HG03354 (cell line): ENCODE measurements around the gene SP9.
A peak's percentile ranks its signal among the peaks of the same experiment; 100 is the strongest.

Experiments
- ATAC-seq: cut with Tn5 transposase; IDR thresholded peaks from one replicate; pipeline ENCODE4 v1.9.1; 2021; ENCODE audit warnings: mild to moderate bottlenecking; ENCODE audit not compliant: unreplicated experiment, poor library complexity, severe bottlenecking

The SP9 gene

DNA sequence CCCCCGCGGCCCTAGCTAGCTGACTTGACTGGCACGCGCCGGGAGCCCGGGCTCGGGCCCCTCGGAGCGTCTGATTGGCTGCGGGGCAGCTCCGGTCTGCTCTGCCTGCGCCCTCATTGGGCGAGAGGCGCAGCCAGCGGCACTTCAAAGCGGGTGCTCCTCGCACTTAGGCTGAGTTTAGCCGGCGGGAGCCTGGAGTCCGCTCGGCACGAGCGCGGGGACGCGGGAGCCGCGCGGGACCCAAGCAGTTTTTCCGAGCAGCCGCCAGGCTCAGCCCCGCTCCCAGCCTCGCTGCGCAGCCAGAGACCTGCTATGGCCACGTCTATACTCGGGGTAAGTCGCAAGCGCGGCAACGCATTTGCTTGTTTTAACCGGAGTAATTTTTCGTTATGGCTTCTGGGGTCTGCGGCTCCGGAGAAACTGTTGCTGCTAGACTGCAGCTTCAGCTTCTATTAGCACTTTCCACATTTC is at the start of gene SP9:
SP9 (plus strand) TSS at position 174 of the 471 bp plus-strand sequence; CDS start at position 313, 139 bp downstream.
- ATAC-seq = no peak

DNA sequence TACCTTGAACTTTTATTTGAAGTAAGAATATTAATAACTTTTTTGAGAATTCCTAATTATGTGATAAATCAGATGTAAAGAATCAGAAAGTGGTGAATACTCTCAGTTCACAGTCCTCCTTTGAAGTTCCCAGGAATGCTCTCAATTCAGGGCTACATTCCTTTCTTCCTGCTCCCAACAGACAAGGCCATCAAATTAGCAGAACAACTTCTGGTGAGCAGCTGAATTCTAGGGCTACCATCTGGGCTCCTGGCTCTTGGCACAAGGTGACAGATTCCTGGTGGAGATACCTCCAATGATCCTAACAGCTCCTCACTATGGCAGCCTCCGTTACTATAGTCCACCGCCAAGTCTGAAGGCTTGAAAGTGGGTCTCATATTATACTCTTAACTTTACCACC is 48.6 kb upstream of the SP9 start:
- ATAC-seq = no peak

DNA sequence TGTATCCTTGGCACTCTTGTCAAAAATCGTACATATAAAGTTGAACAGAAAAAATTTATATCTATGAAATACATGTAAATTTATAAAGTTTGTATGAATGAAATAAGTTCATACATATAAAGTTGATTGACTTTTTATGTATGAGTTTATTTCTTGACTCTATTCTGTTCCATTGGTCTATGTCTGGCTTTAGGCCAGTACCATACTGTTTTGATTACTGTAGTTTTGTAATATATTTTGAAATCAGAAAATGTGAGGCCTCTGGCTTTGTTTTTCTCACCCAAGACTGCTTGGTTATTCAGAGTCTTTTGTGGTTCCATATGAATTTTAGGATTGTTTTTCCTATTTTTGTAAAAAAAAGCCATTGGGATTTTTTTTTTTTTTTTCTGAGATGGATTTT is 41.8 kb upstream of the SP9 start:
- ATAC-seq = no peak

DNA sequence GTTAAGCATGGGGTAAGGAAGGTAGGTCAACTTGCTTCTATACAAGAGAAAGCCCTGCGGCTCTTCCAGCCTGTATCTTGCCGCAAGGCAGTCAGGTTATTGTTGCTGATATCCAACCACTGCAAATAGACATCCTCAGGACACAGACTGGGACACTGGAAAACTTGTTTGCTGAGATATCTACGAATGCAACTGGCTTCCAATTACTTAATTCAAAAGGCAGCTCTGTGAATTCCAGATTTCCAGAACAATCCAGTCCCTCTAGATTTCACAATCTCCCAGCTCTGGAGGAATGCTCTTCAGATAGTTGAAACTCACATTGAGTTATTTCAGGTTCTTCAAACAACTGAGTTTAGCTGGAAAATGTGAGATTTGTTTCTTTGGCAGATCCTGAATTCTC is 34.6 kb upstream of the SP9 start:
- ATAC-seq = no peak

DNA sequence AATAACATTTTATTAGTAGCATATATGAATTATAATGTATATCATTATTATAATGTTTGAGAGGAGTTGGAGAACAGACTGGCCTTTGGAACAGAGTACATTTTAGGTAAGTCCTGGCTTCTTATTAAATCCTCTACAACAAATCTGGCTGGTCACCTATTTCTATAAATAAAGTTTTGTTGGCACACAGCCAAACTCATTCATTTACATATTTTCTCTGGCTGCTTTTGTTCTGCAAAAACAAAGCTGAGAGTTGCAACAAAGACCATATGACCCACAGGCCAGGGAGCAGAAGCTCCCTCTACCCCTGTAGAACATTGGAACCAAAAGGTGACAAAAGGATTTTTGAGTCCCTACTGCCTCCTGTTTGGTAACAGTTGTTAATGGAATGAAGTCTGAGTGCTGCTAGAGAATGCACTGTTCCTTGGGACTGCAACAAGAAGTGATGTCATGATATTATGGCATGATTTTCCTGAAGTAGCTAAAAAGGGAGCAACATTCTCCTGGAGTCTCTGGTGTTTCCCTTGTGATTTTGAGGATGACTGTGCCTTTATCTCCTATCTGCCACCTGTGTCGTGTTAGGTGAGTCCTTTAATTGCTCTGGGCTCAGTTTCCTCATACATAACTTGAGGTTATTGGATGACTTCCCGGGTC is 22.0 kb upstream of the SP9 start:
- ATAC-seq = no peak

DNA sequence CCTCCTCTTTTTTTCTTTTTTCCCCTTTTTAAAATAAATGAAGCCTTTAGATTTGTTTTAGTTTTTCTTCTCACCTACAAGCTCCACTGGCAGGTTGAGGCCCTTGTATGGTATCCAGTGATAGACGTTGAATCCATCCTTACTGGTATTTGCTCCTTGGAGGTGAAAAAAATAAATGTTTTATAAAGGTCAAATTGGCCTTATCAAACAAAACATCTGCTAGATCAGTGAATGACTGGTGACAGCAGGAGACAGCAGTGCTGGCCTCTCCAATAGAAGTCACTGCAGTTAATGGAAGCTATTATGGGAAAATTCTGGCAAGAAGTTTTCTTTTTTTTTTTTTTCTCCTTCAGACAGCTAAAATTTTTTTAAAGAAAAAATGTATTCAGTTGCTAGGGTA is 12.6 kb upstream of the SP9 start:
- no peak for ATAC-seq

DNA sequence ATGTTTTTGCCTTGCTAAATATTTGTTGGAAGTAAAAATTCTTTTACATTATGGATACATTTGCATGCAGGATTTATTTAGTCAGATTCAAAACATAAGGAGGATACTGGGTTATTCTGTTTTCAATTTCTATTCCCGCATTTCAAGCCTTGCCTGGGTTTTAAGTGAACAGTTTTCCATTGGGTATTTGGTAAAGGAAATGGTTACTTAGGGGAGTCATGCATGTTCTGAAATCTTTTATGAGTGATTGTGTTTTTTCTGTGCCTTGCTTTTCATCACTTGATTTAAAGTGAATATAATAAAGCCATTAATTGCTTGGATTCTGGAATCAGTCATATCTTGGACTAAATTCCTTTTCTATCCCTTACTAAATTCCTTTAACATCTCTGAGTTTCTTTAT is 12.0 kb upstream of the SP9 start:
- ATAC-seq = no peak

DNA sequence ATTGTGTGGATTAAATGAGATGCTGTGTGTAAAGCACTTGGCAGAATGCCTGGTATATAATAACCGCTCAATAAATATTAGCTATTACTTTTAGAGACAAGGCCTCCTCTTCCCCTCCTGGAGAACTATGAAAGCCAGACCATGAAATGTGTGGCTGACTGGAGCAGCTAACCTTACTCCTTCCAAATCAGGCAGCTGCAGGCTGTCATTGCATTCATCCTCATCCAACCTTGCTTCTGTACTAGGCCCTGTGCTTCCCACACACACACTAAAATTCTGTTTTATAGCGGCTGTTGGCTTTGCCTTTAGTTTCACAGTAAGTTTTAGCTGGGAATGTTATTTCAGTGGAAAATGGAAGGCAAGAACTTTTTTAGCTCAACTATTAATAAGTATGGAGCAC is 10.2 kb upstream of the SP9 start:
- ATAC-seq = no peak

DNA sequence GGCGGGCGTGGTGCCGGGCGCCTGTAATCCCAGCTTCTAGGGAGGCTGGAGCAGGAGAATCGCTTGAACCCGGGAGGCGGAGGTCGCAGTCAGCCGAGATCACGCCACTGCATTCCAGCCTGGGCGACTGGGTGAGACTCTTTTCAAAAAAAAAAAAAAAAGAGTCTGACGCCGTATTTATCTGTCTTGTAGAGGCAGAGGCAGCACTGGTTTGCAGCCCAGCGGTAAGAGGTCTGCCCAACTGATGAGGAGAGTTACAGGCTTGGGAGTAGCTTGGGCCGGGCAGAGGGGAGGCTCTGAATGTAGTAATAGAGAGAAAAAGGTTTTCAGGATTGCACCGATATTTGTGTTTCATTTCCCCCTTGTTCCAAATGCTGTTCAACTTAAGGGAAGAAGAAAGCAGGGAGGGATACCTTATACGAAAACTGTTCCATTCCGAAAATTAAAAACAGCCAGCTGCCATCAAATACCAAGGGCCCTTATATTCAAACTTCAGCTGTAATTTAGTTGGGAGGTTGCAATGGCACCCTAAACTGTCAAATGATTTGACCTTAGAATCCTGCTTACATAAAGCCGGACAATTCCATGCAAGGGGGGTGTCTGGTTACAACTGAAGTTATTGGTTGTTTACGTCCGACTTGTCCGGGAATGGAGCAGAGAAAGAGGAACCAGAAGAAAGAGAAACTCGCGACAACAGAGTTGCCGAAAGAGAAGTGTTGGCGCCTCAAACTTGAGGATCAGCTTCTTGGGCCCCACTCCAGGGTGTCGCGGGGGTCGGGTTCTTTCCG is 9.2 kb upstream of the SP9 start:
- no peak for ATAC-seq

DNA sequence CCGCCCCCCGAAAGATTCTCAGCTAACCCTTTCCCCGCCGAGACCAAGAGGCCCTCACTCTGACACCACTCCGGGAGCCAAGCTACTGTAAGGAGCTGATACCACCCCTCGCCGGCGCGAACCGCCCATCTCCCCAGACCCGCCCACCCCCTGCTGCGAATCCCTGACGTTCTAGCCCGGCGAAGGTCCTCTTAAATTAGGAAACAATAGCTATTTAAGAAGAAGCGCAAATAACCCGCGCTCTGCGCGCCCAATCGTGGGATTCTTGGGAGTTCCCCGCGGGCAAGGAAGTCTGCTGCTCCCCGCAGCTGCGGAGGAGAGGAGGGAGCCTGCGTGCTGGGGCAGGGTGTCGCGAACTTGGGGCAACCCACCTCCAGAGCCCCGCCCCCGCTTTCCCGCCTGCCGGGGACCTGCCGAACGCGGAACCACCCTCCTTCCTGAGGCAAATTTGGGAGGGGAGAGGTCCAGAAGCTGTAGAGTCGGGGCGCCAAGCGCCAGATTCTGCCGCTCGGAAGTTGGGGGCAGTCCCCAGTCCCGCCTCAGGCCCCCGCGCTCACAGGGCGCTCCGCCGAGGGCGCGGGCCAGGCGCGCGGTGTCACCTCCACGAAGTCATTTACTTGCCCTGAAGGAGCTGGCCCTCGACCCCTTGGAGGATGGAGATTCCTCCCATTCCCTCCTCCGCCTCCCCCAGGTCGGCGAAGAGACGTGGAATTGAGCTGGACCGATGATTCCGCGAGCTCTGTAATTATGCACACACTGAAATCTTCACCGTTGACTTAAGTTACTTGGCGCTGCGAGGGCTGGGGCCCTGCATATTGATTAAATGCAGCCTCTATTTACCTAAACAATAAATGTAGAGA is 8.4 kb upstream of the SP9 start:
- ATAC-seq = peak; percentile 30

DNA sequence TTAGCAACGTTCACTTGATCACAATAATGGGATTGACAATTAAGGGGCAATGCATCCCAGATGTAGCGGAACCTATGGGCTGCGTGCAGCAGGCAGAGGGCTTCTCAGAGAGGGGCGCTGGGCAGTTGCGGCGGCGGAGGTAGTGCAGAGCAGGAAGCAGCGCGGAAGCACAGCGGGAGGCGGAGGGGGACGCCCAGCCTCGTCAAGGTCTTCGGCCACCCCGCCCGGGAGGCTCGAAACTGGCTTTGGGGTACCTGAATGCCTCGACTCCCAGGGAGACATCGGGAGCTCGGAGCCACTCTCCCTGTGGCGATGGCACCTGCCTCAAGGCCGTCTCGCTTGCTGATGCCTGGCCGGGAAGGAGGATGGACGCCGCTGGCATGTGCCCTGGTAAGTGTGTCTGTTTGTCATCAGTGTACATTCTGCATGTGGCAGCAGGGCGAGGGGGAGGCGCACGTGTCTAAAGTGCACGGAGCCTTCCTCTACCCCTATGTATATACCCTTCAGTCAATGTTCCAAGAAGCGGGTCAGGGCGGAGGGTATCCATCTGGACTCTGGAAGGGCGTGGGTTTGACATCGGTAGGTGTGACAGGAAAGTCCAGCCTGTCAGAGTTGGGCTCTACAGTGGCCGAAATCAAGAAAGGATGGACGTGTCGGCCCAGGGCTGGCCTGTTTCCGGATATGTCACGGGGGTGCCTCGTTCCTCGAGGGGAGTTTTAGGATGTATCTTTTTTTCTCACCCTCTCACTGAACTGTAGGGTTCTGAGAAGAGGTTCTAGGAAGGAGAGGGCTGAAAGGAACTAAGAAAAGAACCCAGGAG is 7.5 kb upstream of the SP9 start:
- ATAC-seq = peak; percentile 56

DNA sequence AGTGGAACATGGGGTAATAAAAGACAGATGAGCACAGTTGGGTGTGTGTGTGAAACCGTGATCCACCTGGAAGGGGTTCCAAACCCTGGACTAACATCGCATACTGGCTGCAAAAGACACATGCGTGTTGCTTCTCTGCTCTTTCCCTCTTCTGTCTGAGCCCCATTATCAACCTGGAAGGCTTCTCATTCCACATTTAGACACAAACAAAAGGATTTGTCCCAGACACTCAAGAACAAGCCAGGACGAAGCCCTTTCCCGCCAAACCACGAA is 7.0 kb upstream of the SP9 start:
- no peak for ATAC-seq

DNA sequence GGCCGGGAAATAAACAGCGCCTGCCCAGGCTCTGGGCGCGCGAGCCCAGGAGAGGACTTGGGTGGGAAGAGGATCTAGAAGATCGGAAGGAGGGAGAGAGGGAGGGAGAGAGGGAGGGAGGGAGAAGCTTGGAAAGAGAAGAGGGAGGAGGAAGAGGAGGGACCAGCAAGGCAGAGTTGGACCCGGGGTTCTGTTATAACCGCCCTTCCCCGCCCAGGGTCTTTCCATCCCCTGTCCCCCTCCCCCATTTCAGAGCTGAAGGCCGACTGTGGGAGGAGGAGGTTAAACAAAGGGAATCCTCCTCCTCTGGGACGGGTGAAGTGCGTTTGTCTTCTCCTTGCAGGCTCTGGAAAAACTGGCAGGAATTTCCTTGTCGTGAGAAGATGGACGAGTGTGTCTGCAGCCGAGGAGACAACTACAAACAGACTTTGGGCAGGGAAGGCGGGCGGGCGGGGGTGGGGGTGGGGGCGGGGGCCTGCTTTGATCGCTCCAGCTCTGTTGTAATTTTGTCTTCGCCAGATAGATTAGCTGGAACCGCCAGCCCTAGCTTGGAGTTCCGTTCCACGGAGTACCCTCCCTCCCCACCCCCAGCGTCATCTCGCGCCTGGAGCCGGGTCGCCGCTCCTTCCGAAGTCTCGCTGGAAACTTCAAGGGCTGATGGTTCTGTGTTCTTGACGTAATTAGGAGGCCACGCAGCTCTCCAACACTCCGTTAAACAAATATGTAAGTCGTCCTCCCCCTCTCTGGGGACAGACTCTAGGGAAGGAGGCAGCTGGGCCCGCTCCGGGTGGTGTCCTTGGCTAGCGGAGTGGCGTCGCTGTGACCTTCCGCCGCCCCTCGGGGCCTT is 6.4 kb upstream of the SP9 start:
- no peak for ATAC-seq

DNA sequence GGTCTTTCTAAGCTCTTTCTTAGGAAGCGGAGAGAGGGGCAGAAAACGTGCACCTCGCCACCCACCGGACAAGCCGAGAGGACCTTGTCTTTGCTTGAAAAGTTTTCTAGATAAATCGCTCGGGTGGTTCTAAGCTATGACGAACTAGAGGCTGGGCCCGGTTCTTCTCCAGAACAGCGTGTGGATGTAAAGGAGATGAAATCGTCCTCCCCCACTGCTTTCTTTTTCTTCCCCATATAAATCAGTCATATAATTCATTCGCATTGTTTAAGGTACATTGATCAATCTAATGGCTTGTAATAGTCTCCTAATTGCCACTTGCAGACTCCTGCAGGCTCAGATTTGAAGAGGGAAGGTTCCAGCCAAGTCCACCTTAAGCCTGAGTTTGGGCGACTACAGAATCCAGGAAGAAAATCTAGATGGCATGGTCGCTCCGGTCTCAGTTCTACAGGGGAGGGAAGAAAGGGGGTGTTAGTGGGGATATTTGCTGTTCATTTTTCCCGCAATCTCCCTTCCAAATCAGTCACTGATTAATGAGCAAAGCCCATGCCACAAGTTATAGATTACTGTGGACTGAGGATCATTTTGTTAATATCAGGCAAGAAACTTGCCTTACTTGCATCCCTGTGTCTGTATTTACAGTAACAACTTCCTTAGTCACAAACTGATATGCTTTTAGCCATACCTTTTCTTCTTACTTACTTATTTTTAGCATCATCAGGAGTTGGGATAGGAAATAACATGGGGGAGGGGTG is 5.6 kb upstream of the SP9 start:
- no peak for ATAC-seq

DNA sequence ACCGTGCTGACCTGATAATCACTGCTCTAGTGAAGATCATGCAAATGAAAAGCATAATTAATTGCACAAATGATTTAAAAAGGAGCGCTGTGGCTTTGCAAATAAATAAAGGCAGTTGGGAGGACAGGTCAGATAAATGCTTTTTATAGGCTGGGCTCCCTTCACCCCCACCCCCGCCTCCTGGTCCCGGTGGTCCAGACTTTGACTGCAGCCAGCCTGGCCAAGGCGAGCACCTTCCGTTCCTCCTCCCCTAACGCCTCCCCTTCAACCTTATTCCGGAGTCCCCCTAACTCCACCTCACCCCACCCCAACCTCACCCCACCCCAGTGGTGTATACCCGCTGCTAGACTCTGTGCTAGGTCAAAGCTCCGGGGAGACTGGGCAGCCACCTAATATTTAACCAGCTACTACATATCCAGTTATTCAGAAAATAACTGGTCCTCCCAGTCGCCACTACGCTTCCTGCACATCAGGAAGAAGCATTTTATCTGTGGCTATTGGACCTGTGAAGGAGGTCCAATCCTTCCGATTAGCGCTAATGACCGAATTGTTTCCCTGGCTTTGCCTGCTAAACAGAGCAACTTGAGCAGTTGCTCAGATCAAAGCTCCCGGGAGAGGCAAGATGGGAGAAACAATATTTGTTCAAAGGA is 3.7 kb upstream of the SP9 start:
- ATAC-seq = no peak

DNA sequence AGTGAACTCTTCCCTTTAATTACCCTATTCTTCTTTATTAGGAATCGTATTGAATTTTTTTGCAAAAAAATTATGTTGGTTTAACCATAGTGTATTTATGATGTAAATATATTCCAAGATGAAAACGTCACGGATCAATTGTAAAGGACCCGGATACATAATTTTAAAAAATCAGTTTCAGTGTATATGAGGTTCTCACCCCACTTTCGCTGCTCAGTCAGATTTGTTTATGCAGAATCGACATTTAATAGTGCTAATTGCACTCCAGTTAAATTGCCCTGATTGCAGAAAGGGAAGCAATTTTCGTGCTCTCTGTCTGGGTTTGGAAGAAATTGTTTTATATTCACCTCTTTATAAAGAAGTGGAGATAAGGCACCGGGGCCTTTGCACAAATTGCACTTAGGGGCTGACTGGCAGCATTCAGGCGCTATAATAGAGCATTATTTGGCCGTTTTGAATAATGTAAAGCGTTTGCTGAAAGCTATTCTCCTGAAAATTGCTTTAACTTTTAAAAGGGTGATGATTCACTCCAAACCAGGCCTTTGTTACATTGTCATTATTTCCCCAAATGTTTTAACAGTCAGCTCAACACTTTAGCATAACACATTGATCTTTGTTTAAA is 3.0 kb upstream of the SP9 start:
- ATAC-seq = no peak

DNA sequence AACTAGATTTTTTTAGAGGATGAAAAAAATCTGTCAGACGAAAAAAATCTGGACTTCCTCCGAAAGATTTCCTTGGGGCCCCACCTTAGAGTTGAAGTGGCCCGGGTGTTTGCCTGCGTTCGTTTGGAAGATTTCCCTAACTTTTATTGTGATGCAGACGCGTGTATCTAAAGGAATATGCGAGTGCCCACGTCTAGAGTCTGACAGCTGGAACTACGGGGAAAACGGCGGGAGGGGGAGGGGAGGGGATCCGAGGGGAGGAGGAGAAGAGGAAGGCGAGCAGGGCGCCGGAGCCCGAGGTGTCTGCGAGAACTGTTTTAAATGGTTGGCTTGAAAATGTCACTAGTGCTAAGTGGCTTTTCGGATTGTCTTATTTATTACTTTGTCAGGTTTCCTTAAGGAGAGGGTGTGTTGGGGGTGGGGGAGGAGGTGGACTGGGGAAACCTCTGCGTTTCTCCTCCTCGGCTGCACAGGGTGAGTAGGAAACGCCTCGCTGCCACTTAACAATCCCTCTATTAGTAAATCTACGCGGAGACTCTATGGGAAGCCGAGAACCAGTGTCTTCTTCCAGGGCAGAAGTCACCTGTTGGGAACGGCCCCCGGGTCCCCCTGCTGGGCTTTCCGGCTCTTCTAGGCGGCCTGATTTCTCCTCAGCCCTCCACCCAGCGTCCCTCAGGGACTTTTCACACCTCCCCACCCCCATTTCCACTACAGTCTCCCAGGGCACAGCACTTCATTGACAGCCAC is 2.4 kb upstream of the SP9 start:
- no peak for ATAC-seq
